H1 (cell line): ENCODE measurements around the gene RNF123. TPM values are rescaled to one million over a fixed set of nuclear protein-coding genes. Genes with fewer than 3 reads are reported as not detected.

Experiments
- CTCF ChIA-PET: fragments of 300-600 bp; sonication (Branson Sonifier 250); formaldehyde crosslinking; loops from one replicate; lab custom pipeline; 2021; ENCODE audit not compliant: partially characterized antibody; lab: Charles Lee
- POLR2A ChIA-PET: fragments of 300-600 bp; sonication (Branson Sonifier 250); formaldehyde crosslinking; loops from one replicate; lab custom pipeline; 2021; ENCODE audit warnings: inconsistent platforms; ENCODE audit not compliant: partially characterized antibody; lab: Charles Lee
- DNase-seq, 2 experiments: peaks; one replicate each; pipeline versions ENCODE4 v3.0.0 to v3.0.0-alpha.2; 2010 to 2022; ENCODE audit warnings: low spot score in 2 of 2, low read depth in 1 of 2, mixed read lengths in 1 of 2
- FAIRE-seq: peaks from 2 replicates; lab custom pipeline; 2011; peaks lifted over from hg19 to GRCh38; lab: Jason Lieb, UNC
- H2AFZ ChIP-seq: 2 replicates; pipeline ENCODE4 v1.8.1; 2012; ENCODE audit warnings: low read length, inconsistent platforms
- H2AK5ac ChIP-seq: 2 replicates; pipeline ENCODE4 v1.6.1; 2013; ENCODE audit warnings: low read depth, low read length
- H2BK120ac ChIP-seq: replicated peaks from 2 replicates; pipeline ENCODE3; 2013; ENCODE audit warnings: low read depth, low read length, inconsistent platforms
- H2BK12ac ChIP-seq: 2 replicates; pipeline ENCODE4 v1.6.1; 2013; ENCODE audit warnings: low read depth, low read length
- H2BK15ac ChIP-seq: 2 replicates; pipeline ENCODE4 v1.6.1; 2013; ENCODE audit warnings: low read length
- H2BK20ac ChIP-seq: 2 replicates; pipeline ENCODE4 v1.6.1; 2013; ENCODE audit warnings: low read length
- H2BK5ac ChIP-seq: 2 replicates; pipeline ENCODE4 v1.6.1; 2013; ENCODE audit warnings: low read depth, low read length
- H3K14ac ChIP-seq: 2 replicates; pipeline ENCODE4 v1.6.1; 2013; ENCODE audit warnings: inconsistent platforms; ENCODE audit not compliant: insufficient read length
- H3K18ac ChIP-seq: 2 replicates; pipeline ENCODE4 v1.6.1; 2013; ENCODE audit warnings: low read length; ENCODE audit errors: extremely low read depth
- H3K23ac ChIP-seq: 2 replicates; pipeline ENCODE4 v1.6.1; 2013; ENCODE audit warnings: inconsistent platforms; ENCODE audit not compliant: insufficient read length
- H3K23me2 ChIP-seq: 2 replicates; pipeline ENCODE4 v1.6.1; 2013; ENCODE audit warnings: low read depth, low read length
- H3K27ac ChIP-seq: 2 replicates; pipeline ENCODE4 v1.6.1; 2011; ENCODE audit warnings: low read depth, low read length, inconsistent platforms
- H3K27me3 ChIP-seq, 4 experiments: replicated peaks in 1 of 4; 1 replicate in 1 of 4; 2 replicates in 3 of 4; pipeline versions ENCODE4 v1.6.1 to v1.8.1; 2011 to 2013; ENCODE audit warnings: low read length in 3 of 4, mild to moderate bottlenecking in 3 of 4, inconsistent platforms in 2 of 4, mixed read lengths in 2 of 4, moderate library complexity in 1 of 4; ENCODE audit not compliant: control insufficient read depth in 3 of 4, insufficient read depth in 3 of 4; ENCODE audit errors: extremely low read depth in 1 of 4
- H3K36me3 ChIP-seq, 4 experiments: 2 replicates each; pipeline versions ENCODE4 v1.6.1 to v1.8.1; 2011 to 2013; ENCODE audit warnings: mild to moderate bottlenecking in 4 of 4, low read length in 3 of 4, moderate library complexity in 2 of 4, control low read depth in 1 of 4, inconsistent platforms in 1 of 4; ENCODE audit not compliant: insufficient read depth in 4 of 4, control insufficient read depth in 2 of 4
- H3K4ac ChIP-seq: replicated peaks from 2 replicates; pipeline ENCODE3; 2013; ENCODE audit warnings: low read length, low read depth, mixed read lengths, inconsistent platforms; ENCODE audit not compliant: insufficient read length
- H3K4me1 ChIP-seq, 4 experiments: replicated peaks in 1 of 4; 1 replicate in 1 of 4; 2 replicates in 3 of 4; pipeline versions ENCODE4 v1.6.1 to v1.8.1; 2011 to 2013; ENCODE audit warnings: low read length in 3 of 4, inconsistent platforms in 2 of 4, mixed read lengths in 1 of 4; ENCODE audit not compliant: insufficient read depth in 4 of 4, control insufficient read depth in 3 of 4
- H3K4me2 ChIP-seq, 2 experiments: 2 replicates each; pipeline versions ENCODE4 v1.6.1 to v1.8.1; 2011 to 2013; ENCODE audit warnings: low read depth in 2 of 2, low read length in 2 of 2, control low read depth in 1 of 2, inconsistent platforms in 1 of 2, mild to moderate bottlenecking in 1 of 2; ENCODE audit not compliant: insufficient read depth in 1 of 2
- H3K4me3 ChIP-seq, 4 experiments: fragments of 200-600, 300-600 bp in 1 of 4; sonication (generic), shearing (Covaris generic), sonication (Bioruptor Twin) in 1 of 4; 2 replicates each; pipeline versions ENCODE4 v1.5.1 to v1.8.1; 2011 to 2016; ENCODE audit warnings: low read length in 4 of 4, low read depth in 3 of 4, control low read depth in 2 of 4, inconsistent platforms in 2 of 4, mild to moderate bottlenecking in 2 of 4, mixed read lengths in 1 of 4, moderate library complexity in 1 of 4; ENCODE audit not compliant: insufficient read depth in 2 of 4; ENCODE audit errors: extremely low read depth in 1 of 4
- H3K56ac ChIP-seq: replicated peaks from 2 replicates; pipeline ENCODE3; 2013; ENCODE audit warnings: low read depth, mild to moderate bottlenecking, mixed read lengths, low read length, inconsistent platforms; ENCODE audit not compliant: insufficient read length
- H3K79me1 ChIP-seq: 2 replicates; pipeline ENCODE4 v1.6.1; 2013; ENCODE audit warnings: low read depth, low read length, control low read depth
- H3K79me2 ChIP-seq, 2 experiments: 2 replicates each; pipeline versions ENCODE4 v1.6.1 to v1.8.1; 2012 to 2013; ENCODE audit warnings: low read length in 2 of 2, mild to moderate bottlenecking in 2 of 2, inconsistent platforms in 1 of 2; ENCODE audit not compliant: insufficient read depth in 2 of 2, control insufficient read depth in 1 of 2
- H3K9ac ChIP-seq, 4 experiments: replicated peaks in 1 of 4; 1 replicate in 1 of 4; 2 replicates in 3 of 4; pipeline versions ENCODE4 v1.6.1 to v1.8.1; 2011 to 2013; ENCODE audit warnings: low read depth in 3 of 4, low read length in 3 of 4, control low read depth in 2 of 4, mild to moderate bottlenecking in 2 of 4, moderate library complexity in 2 of 4, inconsistent platforms in 1 of 4; ENCODE audit errors: extremely low read depth in 1 of 4
- H3K9me3 ChIP-seq, 2 experiments: 2 replicates each; pipeline versions ENCODE4 v1.6.1 to v1.8.1; 2012 to 2013; ENCODE audit warnings: mild to moderate bottlenecking in 2 of 2, moderate library complexity in 2 of 2, control low read depth in 1 of 2, inconsistent platforms in 1 of 2, low read depth in 1 of 2, low read length in 1 of 2, mixed read lengths in 1 of 2; ENCODE audit not compliant: insufficient read depth in 2 of 2
- H4K20me1 ChIP-seq, 2 experiments: replicated peaks in 1 of 2; 2 replicates each; pipeline versions ENCODE3 to v1.8.1; 2011 to 2013; ENCODE audit warnings: inconsistent platforms in 2 of 2, low read length in 2 of 2, mild to moderate bottlenecking in 1 of 2; ENCODE audit not compliant: insufficient read depth in 2 of 2, control insufficient read depth in 1 of 2
- H4K5ac ChIP-seq: 2 replicates; pipeline ENCODE4 v1.6.1; 2013; ENCODE audit warnings: low read length, low read depth, mixed read lengths, inconsistent platforms; ENCODE audit not compliant: insufficient read length
- H4K8ac ChIP-seq: 2 replicates; pipeline ENCODE4 v1.8.0; 2013; ENCODE audit warnings: mild to moderate bottlenecking, moderate library complexity, low read length, inconsistent platforms; ENCODE audit not compliant: insufficient read depth; ENCODE audit errors: extremely low read depth
- H4K91ac ChIP-seq: replicated peaks from 2 replicates; pipeline ENCODE3; 2013; ENCODE audit warnings: low read length, mixed read lengths, inconsistent platforms; ENCODE audit not compliant: insufficient read length
- BCL11A ChIP-seq, 2 experiments: IDR thresholded peaks; one replicate each; pipeline ENCODE4 v1.6.1; 2011; ENCODE audit warnings: low read depth in 2 of 2, low read length in 2 of 2, mild to moderate bottlenecking in 2 of 2
- CBX5 ChIP-seq: fragments of 300-800, 300-1000 bp; sonication (generic); IDR thresholded peaks from 2 replicates; pipeline ENCODE4 v1.7.1; 2016; ENCODE audit warnings: antibody characterized with exemption, low read length, low read depth
- CREB1 ChIP-seq: IDR thresholded peaks from 2 replicates; pipeline ENCODE4 v1.6.1; 2012; ENCODE audit warnings: inconsistent platforms
- CTBP2 ChIP-seq: IDR thresholded peaks from 2 replicates; pipeline ENCODE4 v1.7.0; 2011; ENCODE audit warnings: borderline replicate concordance, mild to moderate bottlenecking, moderate library complexity, mixed read lengths, low read length; ENCODE audit not compliant: insufficient read depth, insufficient read length
- GABPA ChIP-seq: IDR thresholded peaks from 2 replicates; pipeline ENCODE4 v1.6.1; 2011; ENCODE audit warnings: mild to moderate bottlenecking, low read length, moderate library complexity, borderline replicate concordance; ENCODE audit not compliant: insufficient read depth
- GTF2F1 ChIP-seq: IDR thresholded peaks from 2 replicates; pipeline ENCODE4 v1.6.1; 2012; ENCODE audit warnings: low read depth, low read length, improper control_type of control experiment, borderline replicate concordance
- JUND ChIP-seq: IDR thresholded peaks from 2 replicates; pipeline ENCODE4 v1.6.1; 2011; ENCODE audit warnings: mild to moderate bottlenecking, improper control_type of control experiment, low read length
- KDM5A ChIP-seq: fragments of 200-600 bp; IDR thresholded peaks from 2 replicates; pipeline ENCODE4 v1.7.1; 2012; ENCODE audit warnings: mild to moderate bottlenecking, low read length, inconsistent platforms, mixed read lengths
- RFX5 ChIP-seq: IDR thresholded peaks from 2 replicates; pipeline ENCODE4 v1.6.1; 2011; ENCODE audit warnings: low read depth, low read length, improper control_type of control experiment, borderline replicate concordance
- SIRT6 ChIP-seq: IDR thresholded peaks from one replicate; pipeline ENCODE4 v1.7.1; 2012; ENCODE audit warnings: low read length, inconsistent platforms
- SRF ChIP-seq: IDR thresholded peaks from 2 replicates; pipeline ENCODE4 v1.6.1; 2011; ENCODE audit warnings: mild to moderate bottlenecking, low read depth, low read length, moderate library complexity
- TBP ChIP-seq: IDR thresholded peaks from 2 replicates; pipeline ENCODE4 v1.6.1; 2011; ENCODE audit warnings: low read depth, low read length, improper control_type of control experiment
- WGBS, 2 experiments: shearing (Covaris generic) in 1 of 2; methylation state at CpG; one replicate each; pipeline versions ENCODE4 v1.1.6 to v1.1.7; 2013 to 2015; ENCODE audit warnings: low lambda C conversion rate in 2 of 2, mixed read lengths in 2 of 2, inconsistent platforms in 1 of 2, low coverage in 1 of 2, missing lambda C conversion rate in 1 of 2; ENCODE audit not compliant: insufficient replicate concordance in 2 of 2, insufficient coverage in 1 of 2, insufficient read length in 1 of 2; ENCODE audit errors: extremely low coverage in 1 of 2, missing lambda C conversion rate in 1 of 2; 5-methylcytosine and 5-hydroxymethylcytosine counted together
- polyA plus RNA-seq, 7 experiments: library from polyadenylated mRNA; depleted of rRNA in 3 of 7; stranded (reverse) in 5 of 7; unstranded in 2 of 7; fragments of >200 nt in 5 of 7; fragments of 200-250 nt in 2 of 7; gene quantifications; 1 replicate in 5 of 7; 2 replicates in 1 of 7; 4 replicates in 1 of 7; pipeline versions ENCODE4 v1.2.1 to v1.2.3, GENCODE V29; 2011 to 2013; ENCODE audit warnings: missing spikeins in 2 of 7, mixed read lengths in 2 of 7
- total RNA-seq: library from RNA; stranded (reverse); fragmentation: NEBNext Ultra II Directional; extraction: Animal tissue kit (Norgen Biotek cat#: 25700); gene quantifications from 2 replicates; pipeline ENCODE4 v1.2.1, GENCODE V29; 2021
- TF ChIP-seq, protein P1 (sequence below): IDR thresholded peaks from 2 replicates; pipeline ENCODE4 v1.6.1; 2011; ENCODE audit warnings: low read depth, mild to moderate bottlenecking, low read length; ENCODE audit not compliant: insufficient read depth
- TF ChIP-seq, protein P2 (sequence below): IDR thresholded peaks from 2 replicates; pipeline ENCODE4 v1.6.1; 2011; ENCODE audit warnings: low read length, improper control_type of control experiment

RNF123 gene
- total and polyA plus RNA-seq, 2 of the 8 experiments (the other 6 are each of a cell fraction or from before 2014, with no cell fraction given), result 30.5 to 57.7 TPM

DNA sequence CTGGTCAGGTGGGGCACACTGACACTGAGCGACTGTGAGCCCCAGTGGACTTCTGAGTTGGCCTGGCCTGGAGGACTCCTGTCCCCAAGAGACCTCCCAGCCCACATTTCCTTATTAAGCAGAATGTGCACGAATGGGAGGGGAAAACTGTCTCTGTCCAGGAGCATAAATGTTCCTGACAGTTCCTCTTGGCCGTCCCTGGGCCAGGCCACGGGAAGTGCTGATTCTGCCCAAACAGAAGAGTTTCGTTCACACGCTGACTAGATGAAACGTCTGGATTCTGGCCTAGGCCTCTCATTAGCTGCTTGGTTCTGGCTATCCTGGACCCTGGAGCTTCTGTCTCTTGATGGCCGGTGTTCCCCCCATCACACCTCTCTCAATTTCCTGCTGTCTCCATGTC, 44.7 kb upstream of the RNF123 start:
- ChIA-PET POLR2A (no interaction called here), CTCF (interaction anchor here (0.6 to 1.8 kb wide), 9 partner anchors 8 to 190 kb away, joined by 3 to 5 read pairs (median 4); no protein-coding TSS in a partner anchor)
- DNase-seq (no peak), FAIRE-seq (no peak)
- H3K27ac ChIP-seq, result no peak overlapping the region
- H3K4ac ChIP-seq, result no peak overlapping the region
- no peak overlapping the region for H2BK5ac ChIP-seq
- H3K79me1 ChIP-seq, result no peaks in the 10 kb centered on the region
- no peak overlapping the region for H3K4me3 ChIP-seq
- H3K9ac ChIP-seq, result no peak overlapping the region
- H3K14ac ChIP-seq, result no peak overlapping the region
- H4K5ac ChIP-seq, result no peak overlapping the region
- WGBS, 2 experiments, result 89% methylated on average over 8 of the region's 8 CpGs; no CpG with 5 or more reads in 1 of the 2 experiments
- no peaks in the 10 kb centered on the region for H3K9me3 ChIP-seq
- no peak overlapping the region for H2BK12ac ChIP-seq
- no peak overlapping the region for H3K4me2 ChIP-seq
- no peak overlapping the region for H3K18ac ChIP-seq
- no peak overlapping the region for H2BK15ac ChIP-seq
- H3K4me1 ChIP-seq, result no peaks in the 10 kb centered on the region
- H3K27me3 ChIP-seq, result no peaks in the 10 kb centered on the region
- no peak overlapping the region for H2BK20ac ChIP-seq
- H2AFZ ChIP-seq, result no peak overlapping the region
- H3K23me2 ChIP-seq, result no peaks in the 10 kb centered on the region
- H2AK5ac ChIP-seq, result no peak overlapping the region
- H3K23ac ChIP-seq, result no peak overlapping the region
- H2BK120ac ChIP-seq, result no peak overlapping the region
- H4K91ac ChIP-seq, result no peak overlapping the region
- no peaks in the 10 kb centered on the region for H3K79me2 ChIP-seq
- no peaks in the 10 kb centered on the region for H4K20me1 ChIP-seq
- H3K56ac ChIP-seq, result no peak overlapping the region
- no peaks in the 10 kb centered on the region; a peak in 1 of 8 replicates for H3K36me3 ChIP-seq
- no peak overlapping the region for H4K8ac ChIP-seq
- TF ChIP-seq, protein P1, sequence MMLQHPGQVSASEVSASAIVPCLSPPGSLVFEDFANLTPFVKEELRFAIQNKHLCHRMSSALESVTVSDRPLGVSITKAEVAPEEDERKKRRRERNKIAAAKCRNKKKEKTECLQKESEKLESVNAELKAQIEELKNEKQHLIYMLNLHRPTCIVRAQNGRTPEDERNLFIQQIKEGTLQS, result no peak
- TF ChIP-seq TBP (no peak), CREB1 (no peak), CBX5 (no peak), RFX5 (no peak), GTF2F1 (no peak), GABPA (no peak), SRF (no peak), BCL11A (IDR thresholded peaks at IDR 0.05; ENCODE audit: low read depth in 2 of 2, low read length in 2 of 2) (no peak), KDM5A (no peak), JUND (no peak), CTBP2 (no peak), SIRT6 (no peak)
- TF ChIP-seq, protein P2, sequence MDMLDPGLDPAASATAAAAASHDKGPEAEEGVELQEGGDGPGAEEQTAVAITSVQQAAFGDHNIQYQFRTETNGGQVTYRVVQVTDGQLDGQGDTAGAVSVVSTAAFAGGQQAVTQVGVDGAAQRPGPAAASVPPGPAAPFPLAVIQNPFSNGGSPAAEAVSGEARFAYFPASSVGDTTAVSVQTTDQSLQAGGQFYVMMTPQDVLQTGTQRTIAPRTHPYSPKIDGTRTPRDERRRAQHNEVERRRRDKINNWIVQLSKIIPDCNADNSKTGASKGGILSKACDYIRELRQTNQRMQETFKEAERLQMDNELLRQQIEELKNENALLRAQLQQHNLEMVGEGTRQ, result no peak
